Activated T-cell treated with anti-CD3 and anti-CD28 coated beads for 4 hours (primary cell): ENCODE measurements around the gene KCNK18.
"Not testable (repeated sequence)": the region's sequence is repeated elsewhere in the genome, so short reads cannot be mapped to it uniquely, and the experiment has no call there.

Experiments
- DNase-seq: peaks from one replicate; pipeline ENCODE4 v3.0.0-alpha.2; 2020

Gene KCNK18

DNA sequence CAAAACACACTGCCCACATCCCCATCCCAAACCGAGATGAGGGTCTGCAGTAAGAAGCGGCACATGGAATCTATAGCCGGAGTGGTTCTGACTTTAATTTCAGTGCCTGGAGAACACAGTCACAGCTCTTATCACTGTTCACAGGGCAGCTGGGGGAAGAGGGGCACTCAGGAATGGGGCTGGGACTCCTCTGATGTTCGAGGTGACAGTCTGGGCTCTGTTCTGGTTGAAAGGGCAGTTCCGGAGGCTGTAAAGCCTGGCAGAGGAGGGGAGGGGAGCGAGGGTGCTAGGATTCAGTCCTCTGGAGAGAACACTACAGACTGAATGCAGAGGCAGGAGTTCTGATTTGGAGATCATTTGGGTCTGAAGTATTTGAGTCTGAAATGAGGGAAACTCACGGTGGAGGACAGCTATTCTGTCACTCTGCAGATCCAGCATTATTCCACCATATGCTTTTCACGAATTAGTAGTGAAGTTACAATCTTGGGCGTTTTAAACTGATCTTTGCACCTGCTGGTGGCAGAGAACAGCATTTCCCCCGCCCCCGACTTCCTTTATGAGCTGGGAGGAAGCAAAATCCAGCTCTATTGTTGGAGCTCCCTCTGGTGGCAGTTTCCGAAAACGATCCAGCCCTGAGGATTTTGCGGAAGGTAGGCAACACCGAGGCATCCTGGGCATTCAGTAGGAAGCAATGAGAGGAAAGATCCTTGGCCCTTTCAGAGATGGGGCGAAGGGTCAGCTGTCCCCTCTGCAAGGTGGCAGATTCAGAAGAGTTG lies 22.7 kb upstream of the KCNK18 start:
- peak; percentile 86 for DNase-seq

DNA sequence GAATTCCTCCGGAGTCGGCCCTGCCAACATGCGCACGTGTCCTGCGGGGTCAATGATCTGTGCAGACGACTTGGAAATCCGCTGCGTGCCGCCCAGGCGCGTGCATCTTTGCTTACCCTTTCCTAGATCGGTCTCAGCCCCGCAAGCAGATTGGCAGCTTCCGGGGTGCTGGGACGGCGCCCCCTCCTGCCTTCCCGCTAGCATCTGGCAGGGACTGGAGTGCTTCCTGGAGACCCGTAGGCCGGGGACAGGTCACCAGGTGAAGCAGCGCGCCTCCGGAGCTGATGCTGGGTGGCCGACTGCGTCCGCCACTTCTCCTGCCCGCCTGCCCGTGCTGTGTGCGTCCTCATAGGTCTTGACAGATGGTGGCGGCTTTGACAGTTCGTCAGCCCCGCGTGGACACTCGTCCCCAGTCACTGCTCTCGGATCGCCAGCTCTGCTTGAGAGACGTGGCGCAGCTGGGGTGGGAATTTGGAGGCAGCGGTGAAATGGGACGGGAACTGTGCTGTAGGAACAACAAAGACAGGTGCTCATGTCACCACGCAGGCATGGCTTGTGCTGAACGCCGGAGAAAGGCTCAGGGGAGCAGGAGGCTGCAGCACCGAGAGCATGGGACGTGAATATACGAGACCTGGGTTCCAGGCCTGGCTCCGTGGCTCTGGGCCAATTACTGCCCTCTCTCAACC lies 21.9 kb upstream of the KCNK18 start:
- DNase-seq = no peak

DNA sequence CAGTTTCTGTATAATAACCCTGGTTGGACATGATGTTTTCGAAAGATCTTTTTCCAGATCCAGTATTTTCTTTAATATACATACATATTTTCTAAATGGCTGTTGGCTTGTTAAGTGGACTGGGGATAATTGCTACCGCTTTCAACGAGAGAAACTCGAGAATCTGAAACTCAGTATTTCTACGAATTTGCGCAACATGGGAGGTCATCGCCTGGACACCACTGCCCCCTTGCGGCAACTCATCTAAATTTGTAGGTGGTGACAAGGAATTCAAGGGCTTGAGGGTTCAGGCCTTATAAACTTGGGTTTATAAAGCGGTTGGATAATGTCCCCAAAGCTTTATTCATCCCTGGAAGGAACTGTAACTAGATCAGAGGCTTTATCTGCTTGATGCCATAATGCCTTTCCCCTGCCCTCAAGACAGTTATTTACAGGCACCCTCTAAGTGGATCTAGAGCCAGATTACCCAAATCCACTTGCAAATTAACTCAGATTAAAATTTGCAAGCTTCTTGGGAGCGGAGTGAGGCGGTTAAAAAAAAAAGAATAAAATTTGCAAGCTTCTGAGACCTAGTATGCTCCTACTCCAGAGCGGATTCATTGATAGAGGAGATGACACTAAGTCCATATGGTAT lies 21.3 kb upstream of the KCNK18 start:
- peak; percentile 73 for DNase-seq

DNA sequence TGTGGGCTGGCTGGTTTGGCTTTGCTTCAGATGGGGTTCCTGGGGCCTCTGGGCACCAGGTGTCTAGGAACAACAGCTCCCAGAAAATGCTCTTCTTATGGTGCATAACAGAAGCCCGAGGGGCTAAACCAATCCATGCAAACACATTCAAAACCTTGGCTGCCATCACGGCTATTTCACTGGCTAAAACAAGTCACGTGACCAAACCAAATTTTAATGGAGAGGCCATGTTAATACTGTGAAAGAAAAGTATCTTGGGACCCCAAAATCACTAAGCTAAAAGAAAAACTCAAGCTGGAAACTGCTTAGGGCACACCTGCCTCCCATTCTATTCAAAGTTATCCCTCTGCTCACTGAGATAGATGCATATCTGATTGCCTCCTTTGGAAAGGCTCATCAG lies 19.1 kb upstream of the KCNK18 start:
- no peak for DNase-seq

DNA sequence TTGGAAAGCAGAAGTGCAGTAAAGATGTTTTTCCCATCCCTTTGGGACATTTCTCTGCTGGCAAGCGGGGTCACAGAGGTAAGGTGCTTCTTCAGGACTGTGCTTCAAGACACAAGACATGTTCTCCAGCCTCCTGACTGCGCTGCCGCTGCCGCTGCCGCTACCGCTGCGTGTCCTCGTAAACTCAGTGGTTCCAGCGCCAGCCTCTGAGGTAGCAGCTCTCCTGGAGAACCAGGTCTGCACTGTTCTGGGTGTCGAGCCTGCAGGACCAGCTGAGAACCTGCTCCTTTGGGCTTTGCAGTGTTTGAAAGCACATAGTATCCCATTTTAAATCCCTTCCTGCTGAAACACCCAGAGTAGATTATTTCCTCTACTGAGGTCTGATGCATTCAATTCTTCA lies 13.0 kb upstream of the KCNK18 start:
- DNase-seq = no peak

DNA sequence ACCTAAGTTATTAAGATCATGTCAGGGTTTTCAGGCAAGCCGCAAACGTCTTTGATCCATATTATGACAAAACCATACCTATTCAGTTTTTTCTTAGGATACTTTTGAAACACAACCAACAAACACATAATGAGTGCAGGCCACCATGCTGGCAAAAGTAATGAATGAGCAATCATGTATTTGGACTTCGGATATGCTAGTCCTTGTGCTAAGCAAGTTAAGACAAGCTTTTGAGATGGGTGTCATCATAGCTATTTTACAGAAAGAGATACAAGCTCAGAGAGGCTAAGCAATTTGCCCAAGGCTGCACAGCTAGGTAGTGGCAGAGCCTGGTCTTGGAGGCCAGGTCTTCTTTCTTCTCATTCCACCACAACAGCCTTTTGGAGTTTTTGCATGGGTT lies 12.5 kb upstream of the KCNK18 start:
- DNase-seq = no peak

DNA sequence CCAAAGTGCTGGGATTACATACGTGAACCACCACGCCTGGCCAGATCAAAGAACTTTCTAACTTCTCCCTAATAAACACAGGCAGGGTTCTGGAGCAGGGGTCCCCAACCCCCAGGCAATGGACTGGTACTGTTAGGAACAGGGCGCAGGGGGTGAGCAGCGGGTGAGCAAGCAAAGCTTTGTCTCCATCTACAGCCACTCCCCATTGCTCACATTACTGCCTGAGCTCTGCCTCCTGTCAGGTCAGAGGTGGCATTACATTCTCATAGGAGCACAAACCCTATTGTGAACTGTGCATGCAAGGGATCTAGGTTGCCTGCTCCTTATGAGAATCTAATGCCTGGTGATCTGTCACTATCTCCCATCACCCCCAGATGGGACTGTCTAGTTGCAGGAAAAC lies 11.5 kb upstream of the KCNK18 start:
- DNase-seq = not testable (repeated sequence)

DNA sequence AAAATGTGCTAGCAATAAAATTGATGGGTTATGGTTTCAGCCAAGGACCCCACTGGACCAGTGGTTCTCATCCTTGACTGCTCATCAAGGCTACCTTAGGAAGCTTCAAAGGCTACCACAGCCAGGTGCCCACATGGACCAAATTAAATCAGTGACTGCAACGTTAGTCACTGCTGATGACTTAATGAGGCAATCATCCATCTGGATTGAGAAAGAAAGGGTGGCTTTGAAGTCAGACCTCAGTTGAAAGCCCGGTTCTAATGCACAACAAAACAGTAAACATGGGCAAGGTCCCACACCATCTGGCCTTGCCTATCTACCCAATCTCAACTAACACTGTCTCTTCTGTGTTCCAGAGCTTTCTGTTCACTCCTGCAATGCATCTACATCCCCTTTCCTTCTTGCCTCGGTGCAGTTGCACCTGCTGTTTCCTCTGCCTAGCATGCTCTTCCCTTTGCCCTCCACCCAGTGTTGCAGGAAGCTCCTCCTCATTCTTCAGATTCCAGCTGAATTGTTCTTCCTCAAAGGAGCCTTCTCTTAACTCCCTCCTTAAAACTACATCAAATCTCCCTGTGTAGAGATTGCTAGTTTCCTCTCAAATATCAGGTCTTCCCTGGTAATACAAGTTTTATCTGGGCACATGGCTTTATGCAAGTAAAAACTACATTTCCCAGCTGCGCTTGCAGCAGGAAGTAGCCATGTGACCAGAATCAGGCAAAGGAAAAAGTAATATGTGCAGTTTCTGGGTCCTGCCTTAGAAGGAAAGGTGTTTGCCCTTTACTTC lies 10.3 kb upstream of the KCNK18 start:
- DNase-seq = no peak

DNA sequence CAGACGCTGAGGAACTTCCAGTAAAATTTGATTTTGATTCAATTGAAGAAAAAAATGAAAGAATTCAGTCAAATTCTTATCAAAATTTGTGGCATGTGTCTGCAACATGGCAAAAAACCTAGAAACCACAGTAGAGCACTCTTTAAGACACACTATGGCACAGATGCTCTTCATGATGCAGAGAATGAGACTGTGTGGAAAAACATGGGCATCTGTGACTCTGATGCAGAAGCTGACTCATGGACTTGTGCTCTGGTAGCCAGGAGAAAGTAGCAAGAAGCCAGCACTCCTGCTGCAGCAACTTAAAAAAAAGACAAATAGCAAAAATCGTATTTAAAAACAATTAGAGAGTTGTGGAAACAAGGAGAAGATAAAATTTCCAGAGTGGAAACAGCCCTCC lies 8.9 kb upstream of the KCNK18 start:
- no peak for DNase-seq

DNA sequence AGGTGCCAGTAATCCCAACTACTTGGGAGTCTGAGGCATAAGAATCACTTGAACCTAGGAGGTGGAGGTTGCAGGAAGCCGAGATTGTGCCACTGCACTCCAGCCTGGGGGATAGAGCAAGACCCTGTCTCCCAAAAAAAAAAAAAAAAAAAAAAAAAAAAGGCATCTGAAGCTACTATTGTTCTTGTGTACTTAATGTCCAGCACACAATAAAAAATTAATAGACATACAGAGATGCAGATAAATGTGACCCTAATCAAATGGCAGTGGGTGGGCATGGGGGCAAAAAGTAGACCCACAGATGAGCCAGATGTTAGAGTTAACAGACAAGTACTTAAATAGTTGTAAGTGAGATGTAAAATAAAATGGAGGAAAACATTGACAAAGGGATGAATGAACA lies 7.7 kb upstream of the KCNK18 start:
- DNase-seq = no peak

DNA sequence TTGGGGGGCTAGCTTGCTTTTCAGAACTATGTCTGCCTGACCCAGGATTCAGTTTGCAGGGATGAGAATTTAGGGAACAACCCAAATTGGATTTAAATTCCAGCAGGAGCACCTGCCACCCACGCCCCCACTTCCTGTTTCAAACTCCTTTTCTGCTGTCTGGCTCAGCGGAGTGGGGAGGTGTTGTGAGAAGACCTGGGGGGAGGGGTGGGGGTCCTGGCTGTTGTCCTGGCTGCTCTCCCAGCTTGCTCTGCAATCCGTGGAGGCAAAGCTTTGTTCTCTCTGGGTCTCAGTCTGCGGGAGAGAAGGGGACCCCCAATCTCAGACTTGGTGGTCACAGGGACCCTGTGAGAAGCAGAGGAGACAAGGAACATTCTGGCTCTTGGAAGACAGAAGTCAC lies 799 bp downstream of the KCNK18 start:
- DNase-seq = no peak

DNA sequence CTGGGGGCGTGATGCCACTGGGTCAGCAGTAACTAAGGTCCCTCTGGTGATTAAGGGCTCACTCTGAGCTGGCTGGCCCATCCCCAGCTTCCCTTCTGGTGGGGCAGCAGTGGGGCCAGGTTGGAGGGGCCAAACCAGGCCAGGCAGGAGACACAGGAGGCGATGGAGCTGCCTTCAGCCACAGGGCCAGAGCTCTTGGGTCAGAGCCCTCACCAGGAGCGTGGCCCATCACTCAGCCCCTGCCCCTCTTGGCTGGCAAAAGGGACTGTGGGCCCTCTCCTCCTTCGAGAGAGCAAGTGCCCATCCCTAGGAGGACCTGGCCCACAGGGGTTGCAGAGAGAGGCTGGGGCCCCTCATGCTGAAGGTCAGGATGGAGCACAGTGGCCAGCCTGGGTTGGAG lies 4.5 kb downstream of the KCNK18 start:
- DNase-seq = no peak

DNA sequence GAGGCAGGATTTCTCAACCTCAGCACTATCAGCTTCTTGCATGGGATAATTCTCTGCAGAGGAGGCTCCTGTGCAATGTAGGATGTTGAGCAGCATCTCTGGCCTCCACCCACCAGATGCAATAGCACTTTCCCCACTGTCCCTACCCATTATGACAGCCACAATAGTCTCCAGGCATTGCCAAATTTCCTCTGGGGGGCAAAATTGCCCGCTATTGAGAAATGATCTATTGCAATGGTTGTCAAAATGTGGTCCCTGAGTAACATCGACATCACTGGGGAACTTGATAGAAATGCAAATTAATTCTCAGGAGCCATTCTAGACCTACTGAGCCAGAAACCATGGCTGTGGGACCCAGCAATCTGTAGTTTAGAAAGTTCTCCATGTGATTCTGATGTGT lies 7.0 kb downstream of the KCNK18 start:
- no peak for DNase-seq

DNA sequence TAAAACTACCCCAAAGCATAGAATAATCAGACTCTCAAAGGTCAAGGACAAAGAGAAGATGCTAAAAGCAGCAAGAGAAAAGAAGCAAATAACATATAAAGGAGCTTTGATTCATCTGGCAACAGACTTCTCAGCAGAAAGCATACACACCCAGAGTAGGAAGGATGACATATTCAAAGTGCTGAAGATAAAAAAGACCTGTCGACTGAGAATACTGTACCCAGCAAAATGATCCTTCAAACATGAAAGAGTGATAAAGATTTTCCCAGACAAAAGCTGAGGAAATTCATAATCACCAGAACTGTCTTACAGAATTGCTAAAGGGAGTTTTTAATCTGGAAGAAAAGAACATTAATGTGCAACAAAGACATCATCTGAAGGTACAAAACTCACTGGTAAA lies 14.9 kb downstream of the KCNK18 start:
- DNase-seq = no peak

DNA sequence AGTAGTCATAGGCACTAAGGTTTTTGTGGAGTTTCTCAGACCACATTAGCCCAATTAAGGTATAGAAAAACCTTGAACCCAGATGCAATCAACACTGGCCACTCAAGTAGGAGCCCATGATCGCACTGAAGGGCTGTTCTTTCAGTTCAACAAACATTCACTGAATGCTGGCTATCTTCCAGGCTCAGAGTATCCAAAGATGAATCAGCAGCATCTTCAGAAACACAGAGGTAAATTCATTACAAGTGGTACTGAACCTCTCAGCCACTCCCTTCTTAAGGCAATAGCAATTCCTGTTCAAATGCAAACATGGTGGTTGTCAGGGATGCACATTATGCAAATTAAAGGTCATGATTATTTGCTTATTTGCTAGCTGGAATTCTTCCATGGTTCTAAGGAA lies 17.1 kb downstream of the KCNK18 start:
- DNase-seq = no peak

DNA sequence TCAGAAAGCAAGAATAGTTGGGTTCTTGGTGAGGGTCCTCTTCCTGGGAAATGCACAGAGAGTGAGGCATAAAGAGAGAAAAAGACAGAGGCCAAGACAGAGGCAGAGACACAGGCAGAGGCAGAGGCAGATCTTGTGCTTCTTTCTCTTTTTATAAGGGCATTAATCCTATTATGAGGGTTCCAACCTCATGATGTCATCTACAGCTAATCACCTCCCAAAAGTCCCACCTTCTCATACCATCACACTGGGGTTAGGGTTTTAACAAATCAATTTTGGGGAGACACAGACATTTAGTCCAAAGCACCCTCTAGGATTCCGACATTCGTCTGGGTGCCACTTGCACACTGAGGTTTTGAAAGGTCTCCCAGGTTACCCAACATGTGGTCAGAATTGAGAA lies 17.8 kb downstream of the KCNK18 start:
- DNase-seq = no peak

DNA sequence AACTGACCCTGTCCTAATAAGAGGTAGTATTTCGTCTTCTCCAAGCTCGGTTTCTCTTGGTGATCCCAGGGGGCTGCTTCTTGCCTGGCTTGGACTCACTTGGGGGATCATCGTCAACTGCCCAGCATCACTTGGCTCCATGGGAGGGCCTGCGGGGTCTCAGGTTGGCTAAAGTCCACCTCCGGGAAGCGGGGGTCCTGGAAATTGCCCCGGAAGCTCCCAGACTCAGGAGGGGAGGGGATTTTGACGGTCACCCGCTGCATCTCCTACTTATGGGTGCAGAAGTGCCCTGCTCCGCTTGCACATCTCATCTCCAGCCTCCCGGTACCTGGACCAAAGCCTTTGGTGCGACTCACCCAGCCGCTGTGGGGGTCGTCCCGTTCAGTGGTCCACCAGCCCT lies 18.7 kb downstream of the KCNK18 start:
- DNase-seq = no peak

DNA sequence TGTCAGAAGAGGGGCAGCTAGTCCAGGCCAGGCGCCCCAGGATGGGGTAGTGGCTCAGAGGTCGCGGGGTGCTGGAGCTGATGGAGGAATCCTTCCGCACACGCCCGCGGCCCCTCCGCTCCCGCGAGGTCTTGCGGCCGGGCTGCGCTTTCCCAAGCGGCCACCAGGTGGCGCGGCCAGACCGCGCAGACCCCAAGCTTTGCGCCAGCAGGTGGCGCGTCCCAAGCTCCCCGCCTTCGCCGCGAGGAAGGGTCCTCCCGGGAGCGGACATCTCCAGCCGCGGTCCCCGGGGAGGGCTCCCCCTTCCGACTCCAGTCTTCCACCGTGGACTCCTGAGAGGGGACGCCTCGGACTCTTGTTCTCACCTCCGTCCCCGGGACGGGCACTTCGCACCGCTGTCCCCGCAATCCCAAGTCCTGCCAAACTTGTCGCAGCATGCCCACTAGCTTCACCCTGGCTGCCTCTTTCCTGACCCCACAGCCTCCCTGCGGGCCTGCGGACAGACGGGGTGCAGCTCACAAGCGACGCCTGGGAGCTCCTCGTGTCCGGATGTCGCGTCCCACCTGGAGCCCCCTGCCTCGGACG lies 19.4 kb downstream of the KCNK18 start:
- peak; percentile 54 for DNase-seq

DNA sequence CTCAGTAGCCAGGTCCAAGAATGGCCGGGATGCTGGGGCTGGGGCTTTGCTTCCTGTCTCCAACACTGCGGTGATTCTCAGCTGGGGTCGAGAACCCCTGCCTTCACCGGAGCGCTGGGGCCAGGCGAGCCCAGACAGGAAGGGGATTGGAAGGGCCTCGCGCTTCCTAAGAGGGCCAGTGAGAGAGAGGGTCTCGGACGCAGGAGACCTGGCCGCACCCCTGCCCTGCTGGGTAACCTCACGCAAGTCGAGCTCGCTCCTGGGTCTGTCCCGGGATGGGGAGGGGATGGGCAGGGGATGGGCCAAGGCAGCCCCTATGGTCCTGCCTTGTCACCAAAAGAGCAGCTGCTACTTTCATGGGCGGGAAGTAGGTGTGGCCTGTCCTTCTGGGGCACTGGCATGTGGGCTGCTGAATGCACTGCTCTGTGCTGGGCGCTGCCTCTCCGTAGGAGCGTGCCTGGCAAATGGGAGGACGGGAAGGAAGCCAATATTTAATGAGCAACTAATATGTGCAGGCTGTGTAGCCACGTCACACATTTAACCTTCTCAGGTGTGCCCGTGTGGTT lies 20.0 kb downstream of the KCNK18 start:
- no peak for DNase-seq

DNA sequence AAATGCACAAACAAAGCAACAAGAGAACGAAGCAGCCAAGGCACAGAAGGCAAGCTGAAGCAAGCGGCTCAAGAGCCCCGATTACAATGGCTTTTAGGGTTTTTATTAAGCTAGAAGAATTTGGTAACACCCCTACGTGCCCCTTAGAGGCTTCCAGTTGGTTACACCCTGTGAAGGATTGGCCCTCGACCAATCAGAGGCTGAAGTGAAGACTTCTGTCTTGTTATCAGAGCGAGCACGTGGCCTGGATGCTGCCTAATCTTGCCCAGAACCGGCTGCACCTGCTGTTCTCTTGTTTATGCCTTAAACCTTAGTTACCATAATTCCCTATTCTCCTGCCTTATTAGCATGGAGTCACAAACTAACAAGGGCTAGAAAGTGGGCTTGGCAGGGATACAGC lies 21.4 kb downstream of the KCNK18 start:
- no peak for DNase-seq

DNA sequence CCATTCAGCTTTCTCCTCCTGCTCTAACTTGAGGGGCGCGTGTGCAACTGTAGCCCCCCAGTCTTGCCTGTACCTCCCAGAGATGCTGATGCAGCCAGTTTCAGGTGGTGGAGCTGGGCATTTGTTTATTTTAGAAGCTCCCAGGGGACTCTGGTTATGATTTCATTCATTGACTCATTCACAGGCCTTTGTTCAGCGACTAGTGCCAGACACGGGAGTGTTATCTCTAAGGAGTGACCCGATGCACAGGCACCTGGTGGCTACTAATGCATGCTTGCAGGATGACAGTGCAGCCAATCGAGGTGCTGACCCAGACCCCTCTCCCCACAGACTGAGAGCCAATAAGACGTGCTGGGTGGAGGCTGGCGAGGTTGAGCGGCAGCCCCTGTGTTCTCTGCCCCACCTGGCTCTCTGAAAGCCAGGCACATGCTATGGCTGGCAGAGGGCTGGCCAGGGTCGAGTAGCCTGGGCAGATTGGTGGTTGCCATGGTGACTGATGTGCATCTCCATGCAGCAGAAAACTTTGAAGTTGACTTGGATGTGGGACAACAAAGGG lies 23.9 kb downstream of the KCNK18 start:
- DNase-seq = no peak

DNA sequence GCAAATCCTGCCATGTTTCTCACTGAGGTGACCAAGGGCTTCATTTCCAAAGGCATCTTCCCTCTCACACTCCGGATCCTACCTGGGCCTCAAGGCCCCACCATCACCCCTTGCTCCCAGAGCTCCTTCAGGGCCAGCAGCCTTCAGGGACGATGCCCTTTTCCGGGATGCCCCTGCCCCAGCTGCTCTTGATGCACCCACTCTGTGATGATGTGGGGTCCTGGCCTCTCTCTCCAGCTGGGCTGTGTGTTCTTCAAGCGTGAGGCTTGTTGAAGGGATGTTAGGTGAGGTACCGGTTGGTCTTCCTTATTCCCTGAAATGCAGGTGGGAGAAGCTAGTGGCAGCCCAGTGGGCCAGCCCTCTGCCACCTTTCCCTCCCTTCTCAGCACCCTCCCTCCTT lies 25.3 kb downstream of the KCNK18 start:
- DNase-seq = no peak
